Testis (tissue), 3 donors: Measurements from ENCODE around the gene SEZ6L. TPM values are rescaled to one million over a fixed set of nuclear protein-coding genes. Genes with fewer than 3 reads are reported as not detected.

Source experiments
- DNase-seq: peaks from one replicate; pipeline ENCODE4 v3.0.0-alpha.2; 2019
- H3K27ac ChIP-seq, 2 donors: fragments of 200-600 bp; sonication (generic); one replicate each; pipeline ENCODE4 v1.5.1; 2019
- H3K27me3 ChIP-seq: fragments of 200-600 bp; sonication (generic); one replicate; pipeline ENCODE4 v1.5.1; 2019
- H3K36me3 ChIP-seq: fragments of 200-600 bp; sonication (generic); one replicate; pipeline ENCODE4 v1.5.1; 2017; ENCODE audit warnings: low read depth; ENCODE audit errors: missing control alignments
- H3K4me1 ChIP-seq: fragments of 200-600 bp; sonication (generic); one replicate; pipeline ENCODE4 v1.5.1; 2019
- H3K4me3 ChIP-seq, 2 donors: fragments of 200-600 bp; sonication (generic); one replicate each; pipeline ENCODE4 v1.5.1; 2017 to 2019
- H3K9me3 ChIP-seq: fragments of 200-600 bp; sonication (generic); one replicate; pipeline ENCODE4 v1.5.1; 2017
- POLR2A ChIP-seq: fragments of 450-650 bp; IDR thresholded peaks from one replicate; pipeline ENCODE4 v1.6.1; 2017; ENCODE audit warnings: antibody characterized with exemption, mild to moderate bottlenecking, moderate library complexity
- WGBS, 2 donors: methylation state at CpG; one replicate each; pipeline ENCODE4 v1.1.5; 2018; 5-methylcytosine and 5-hydroxymethylcytosine counted together
- intact Hi-C: fragments of 100-400 bp; cut with DNase I; formaldehyde crosslinking; loops from one replicate; pipeline ENCODE4 v1.15.1; 2023; ENCODE audit warnings: low total_unique reads
- polyA plus RNA-seq: library from polyadenylated mRNA; stranded (reverse); fragments of 350-450 nt; fragmentation: Illumina TruSeq; extraction: RNeasy Lipid Tissue Mini Kit (QIAGEN cat#74804); gene quantifications from one replicate; pipeline ENCODE4 v1.2.3, GENCODE V29; 2014; ENCODE audit warnings: low read depth, low replicate concordance; ENCODE audit not compliant: insufficient read depth
- total RNA-seq, 2 donors: library from RNA; depleted of rRNA; stranded (reverse); fragments of >200 nt; gene quantifications; one replicate each; pipeline ENCODE4 v1.2.3, GENCODE V29; 2016
- TF ChIP-seq, protein P1 (sequence below), 3 experiments: fragments of 450-650 bp in 2 of 3; fragments of 200-600 bp in 1 of 3; sonication (generic) in 1 of 3; IDR thresholded peaks; one replicate each; pipeline ENCODE4 v1.5.1; 2016 to 2019; ENCODE audit warnings: antibody characterized with exemption in 3 of 3, mild to moderate bottlenecking in 2 of 3, moderate library complexity in 1 of 3

The SEZ6L gene
- total and polyA plus RNA-seq, 3 donors from 2014 or later: 0.69 to 1.4 (median 0.71) TPM

DNA sequence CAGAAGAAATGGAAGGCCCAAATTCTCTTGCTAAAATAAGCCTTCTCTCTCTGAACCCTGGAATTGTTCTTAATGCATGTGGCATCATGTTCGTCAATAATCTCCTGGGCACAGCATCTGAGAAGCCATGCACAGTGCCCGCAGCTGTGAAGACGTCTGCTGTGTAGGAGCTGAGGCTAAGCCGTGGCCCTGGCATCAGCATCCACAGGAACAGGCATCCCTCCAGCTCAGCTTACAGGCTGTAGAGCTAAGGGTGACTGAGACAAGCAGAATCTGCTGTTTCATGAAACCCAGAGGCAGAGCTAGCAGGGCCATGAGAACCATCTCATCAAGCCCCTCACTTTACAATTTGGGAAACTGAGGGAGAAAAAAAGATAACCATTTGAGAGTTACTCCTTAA is 60.6 kb downstream of the SEZ6L start:
- H3K27me3 ChIP-seq: no peaks in the 10 kb centered on the region
- no peaks in the 10 kb centered on the region for H3K9me3 ChIP-seq
- DNase-seq: no peak
- H3K4me1 ChIP-seq: no peaks in the 10 kb centered on the region
- H3K36me3 ChIP-seq: no peaks in the 10 kb centered on the region
- WGBS, 2 donors: 79 to 87% methylated on average over 4 of the region's 4 CpGs
- H3K27ac ChIP-seq: no peak overlapping the region
- no peak overlapping the region for H3K4me3 ChIP-seq
- intact Hi-C loops: no loop called here
- TF ChIP-seq POLR2A: no peak
- TF ChIP-seq, protein P1, sequence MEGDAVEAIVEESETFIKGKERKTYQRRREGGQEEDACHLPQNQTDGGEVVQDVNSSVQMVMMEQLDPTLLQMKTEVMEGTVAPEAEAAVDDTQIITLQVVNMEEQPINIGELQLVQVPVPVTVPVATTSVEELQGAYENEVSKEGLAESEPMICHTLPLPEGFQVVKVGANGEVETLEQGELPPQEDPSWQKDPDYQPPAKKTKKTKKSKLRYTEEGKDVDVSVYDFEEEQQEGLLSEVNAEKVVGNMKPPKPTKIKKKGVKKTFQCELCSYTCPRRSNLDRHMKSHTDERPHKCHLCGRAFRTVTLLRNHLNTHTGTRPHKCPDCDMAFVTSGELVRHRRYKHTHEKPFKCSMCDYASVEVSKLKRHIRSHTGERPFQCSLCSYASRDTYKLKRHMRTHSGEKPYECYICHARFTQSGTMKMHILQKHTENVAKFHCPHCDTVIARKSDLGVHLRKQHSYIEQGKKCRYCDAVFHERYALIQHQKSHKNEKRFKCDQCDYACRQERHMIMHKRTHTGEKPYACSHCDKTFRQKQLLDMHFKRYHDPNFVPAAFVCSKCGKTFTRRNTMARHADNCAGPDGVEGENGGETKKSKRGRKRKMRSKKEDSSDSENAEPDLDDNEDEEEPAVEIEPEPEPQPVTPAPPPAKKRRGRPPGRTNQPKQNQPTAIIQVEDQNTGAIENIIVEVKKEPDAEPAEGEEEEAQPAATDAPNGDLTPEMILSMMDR (IDR thresholded peaks at IDR 0.05): no peak

DNA sequence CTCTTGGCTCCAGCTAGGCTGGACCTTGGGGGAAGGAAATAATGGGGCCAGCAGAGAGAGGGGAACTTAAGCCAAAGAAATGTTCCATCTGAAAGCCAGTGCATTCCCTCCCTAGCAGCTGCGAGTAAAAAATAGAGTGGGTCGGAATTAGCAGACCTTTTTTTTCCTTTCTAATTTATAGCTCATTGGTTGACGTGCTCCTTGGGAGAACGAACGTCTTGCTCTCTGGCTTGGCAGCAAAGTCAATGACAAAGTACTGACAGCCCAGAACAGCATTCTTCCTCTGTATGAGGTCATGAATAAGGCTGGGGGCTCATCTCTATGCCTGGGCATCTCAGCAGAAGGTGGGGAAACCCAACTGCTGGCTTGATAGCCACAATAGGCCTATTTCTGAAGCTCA is 65.0 kb downstream of the SEZ6L start:
- DNase-seq: no peak
- no peaks in the 10 kb centered on the region for H3K4me1 ChIP-seq
- 30 to 37% methylated on average over 5 of the region's 5 CpGs for whole genome bisulfite sequencing, 2 donors
- H3K36me3 ChIP-seq: no peaks in the 10 kb centered on the region
- TF ChIP-seq, protein P1 (IDR thresholded peaks at IDR 0.05): no peak
- TF ChIP-seq POLR2A: no peak
- H3K9me3 ChIP-seq: no peaks in the 10 kb centered on the region
- H3K4me3 ChIP-seq: no peak overlapping the region
- no peak overlapping the region for H3K27ac ChIP-seq
- H3K27me3 ChIP-seq: no peaks in the 10 kb centered on the region
- intact Hi-C loops: no loop called here

DNA sequence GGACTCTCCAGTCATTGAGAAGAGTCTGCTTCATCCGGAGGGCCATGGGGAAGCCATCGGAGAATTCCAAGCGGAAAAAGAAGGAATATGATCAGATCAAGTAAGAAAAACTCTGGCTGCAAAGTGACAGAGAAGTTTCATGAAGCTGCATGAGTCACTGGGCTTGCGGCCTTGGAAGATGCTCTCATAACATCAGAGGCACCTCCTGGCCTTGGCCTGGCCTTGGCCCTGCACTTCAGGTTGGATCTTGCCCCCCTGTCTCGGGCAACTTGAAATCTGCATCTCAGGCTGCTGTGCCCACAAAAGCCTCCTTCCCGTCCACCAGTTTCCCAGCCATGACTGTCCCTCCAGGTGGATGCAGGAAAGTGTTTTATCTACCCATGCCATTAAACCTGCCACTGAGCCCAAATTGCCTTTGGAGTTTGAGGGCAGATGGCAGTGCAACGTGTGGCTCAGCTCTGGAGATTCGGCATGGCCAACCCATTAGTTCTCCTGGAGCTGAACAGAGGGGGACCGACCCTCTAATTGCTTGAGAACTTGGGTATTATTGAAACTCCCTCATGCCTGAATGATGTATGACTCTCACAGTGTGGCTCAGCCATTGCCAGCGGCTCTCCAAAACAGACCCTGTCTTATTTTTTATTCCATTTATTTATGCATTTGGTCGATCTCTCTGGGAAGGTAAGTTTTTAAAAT is 66.7 kb downstream of the SEZ6L start:
- TF ChIP-seq, protein P1 (IDR thresholded peaks at IDR 0.05): no peak
- no peak for TF ChIP-seq POLR2A
- intact Hi-C loops: no loop called here
- no peak overlapping the region for H3K4me3 ChIP-seq
- H3K27me3 ChIP-seq: no peaks in the 10 kb centered on the region
- no peaks in the 10 kb centered on the region for H3K36me3 ChIP-seq
- H3K9me3 ChIP-seq: no peaks in the 10 kb centered on the region
- no peak for DNase-seq
- 63 to 70% methylated on average over 9 to 11 of the region's 11 CpGs for WGBS, 2 donors
- H3K4me1 ChIP-seq: no peaks in the 10 kb centered on the region
- no peak overlapping the region for H3K27ac ChIP-seq

DNA sequence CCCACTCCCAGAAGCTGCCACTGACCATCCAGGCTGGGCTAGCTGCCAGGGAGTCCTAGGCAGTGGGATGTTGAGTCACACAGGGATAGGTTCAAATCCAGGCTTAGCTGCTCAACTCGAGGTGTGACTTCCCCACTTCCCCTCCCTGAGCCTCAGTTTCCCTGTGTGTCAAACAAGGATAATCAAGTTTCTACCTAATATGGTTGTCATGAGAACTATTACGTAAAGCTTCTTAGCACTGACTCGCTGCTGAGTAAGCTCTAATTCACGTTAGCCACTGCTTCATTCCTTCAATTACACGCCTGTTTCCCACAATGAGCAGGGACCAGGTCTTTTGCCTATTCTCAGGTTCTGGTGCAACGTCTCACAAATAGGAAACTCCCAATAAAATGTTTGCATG is 67.7 kb downstream of the SEZ6L start:
- intact Hi-C loops: no loop called here
- H3K4me1 ChIP-seq: no peaks in the 10 kb centered on the region
- 75 to 84% methylated on average over 6 of the region's 6 CpGs for WGBS, 2 donors
- TF ChIP-seq, protein P1 (IDR thresholded peaks at IDR 0.05): no peak
- TF ChIP-seq POLR2A: no peak
- no peak overlapping the region for H3K27ac ChIP-seq
- H3K36me3 ChIP-seq: no peaks in the 10 kb centered on the region
- no peak overlapping the region for H3K4me3 ChIP-seq
- DNase-seq: no peak
- no peaks in the 10 kb centered on the region for H3K27me3 ChIP-seq
- no peaks in the 10 kb centered on the region for H3K9me3 ChIP-seq

DNA sequence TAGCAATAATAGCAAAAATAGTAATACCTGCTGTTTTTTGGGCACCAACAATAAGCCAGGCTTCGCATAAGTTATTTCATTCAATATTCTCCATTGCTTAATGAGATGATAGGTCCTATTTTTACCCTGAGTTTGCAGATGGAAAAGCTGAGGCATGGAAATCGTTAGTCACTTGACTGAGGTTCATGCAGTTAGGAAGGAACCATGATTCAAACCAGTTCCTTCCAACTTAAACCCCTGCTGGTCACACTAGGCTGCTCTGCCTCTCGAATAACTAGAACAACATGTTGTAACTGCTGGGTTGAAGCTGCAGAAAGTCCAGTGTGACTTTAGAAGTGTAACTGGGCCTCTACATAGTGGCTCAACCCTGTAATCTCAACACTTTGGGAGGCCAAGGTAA is 69.3 kb downstream of the SEZ6L start:
- WGBS, 2 donors: 77 to 88% methylated on average over 3 of the region's 3 CpGs
- TF ChIP-seq, protein P1 (IDR thresholded peaks at IDR 0.05): no peak
- TF ChIP-seq POLR2A: no peak
- no peaks in the 10 kb centered on the region for H3K4me1 ChIP-seq
- no peaks in the 10 kb centered on the region for H3K9me3 ChIP-seq
- no peak for DNase-seq
- no peak overlapping the region for H3K4me3 ChIP-seq
- intact Hi-C loops: no loop called here
- no peaks in the 10 kb centered on the region for H3K36me3 ChIP-seq
- H3K27me3 ChIP-seq: no peaks in the 10 kb centered on the region
- no peak overlapping the region for H3K27ac ChIP-seq
